Astrocyte of the spinal cord (primary cell): Measurements from ENCODE around the gene CDCA5.
A peak's percentile ranks its signal among the peaks of the same experiment; 100 is the strongest.

ENCODE experiments used
- DNase-seq: peaks from one replicate; pipeline ENCODE4 v3.0.0; 2011; ENCODE audit warnings: low read depth, low spot score
- H3K4me3 ChIP-seq: 2 replicates; pipeline ENCODE4 v1.5.1; 2011; ENCODE audit warnings: low read depth, mild to moderate bottlenecking, low read length, moderate library complexity
- CTCF ChIP-seq: IDR thresholded peaks from 2 replicates; pipeline ENCODE4 v1.5.1; 2012; ENCODE audit warnings: low read depth, mild to moderate bottlenecking, low read length, inconsistent platforms
- in situ Hi-C: cut with HindIII; loops from 2 replicates; pipeline ENCODE4 v1.10.0; 2017; ENCODE audit warnings: low sequenced_read_pairs

Gene CDCA5

GRCh38 chr11:65113839-65114238, 30.0 kb upstream of the CDCA5 start:
- DNase-seq = no peak
- in situ Hi-C loops = no loop called here
- no peak for TF ChIP-seq CTCF
- H3K4me3 ChIP-seq = no peak overlapping the region

DNA sequence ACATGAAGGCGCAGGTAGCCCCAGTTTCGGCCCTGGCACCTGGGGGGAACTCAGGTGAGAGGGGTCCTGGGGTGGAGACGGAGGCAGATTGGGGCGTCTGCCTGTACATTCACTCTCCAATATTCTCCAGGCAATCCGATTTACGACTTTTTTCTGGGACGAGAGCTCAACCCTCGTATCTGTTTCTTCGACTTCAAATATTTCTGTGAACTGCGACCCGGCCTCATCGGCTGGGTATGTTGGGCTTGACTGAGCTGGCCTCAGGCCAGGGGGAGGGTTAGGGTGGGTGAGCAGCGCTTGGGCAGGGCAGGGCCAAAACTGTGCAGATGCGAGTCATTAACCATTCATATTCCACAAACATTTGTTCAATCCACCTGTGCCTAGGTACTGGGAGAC, 29.5 kb upstream of the CDCA5 start:
- H3K4me3 ChIP-seq = peak overlapping the region; percentile 54
- TF ChIP-seq CTCF = no peak
- in situ Hi-C loops = no loop called here
- DNase-seq = no peak

DNA sequence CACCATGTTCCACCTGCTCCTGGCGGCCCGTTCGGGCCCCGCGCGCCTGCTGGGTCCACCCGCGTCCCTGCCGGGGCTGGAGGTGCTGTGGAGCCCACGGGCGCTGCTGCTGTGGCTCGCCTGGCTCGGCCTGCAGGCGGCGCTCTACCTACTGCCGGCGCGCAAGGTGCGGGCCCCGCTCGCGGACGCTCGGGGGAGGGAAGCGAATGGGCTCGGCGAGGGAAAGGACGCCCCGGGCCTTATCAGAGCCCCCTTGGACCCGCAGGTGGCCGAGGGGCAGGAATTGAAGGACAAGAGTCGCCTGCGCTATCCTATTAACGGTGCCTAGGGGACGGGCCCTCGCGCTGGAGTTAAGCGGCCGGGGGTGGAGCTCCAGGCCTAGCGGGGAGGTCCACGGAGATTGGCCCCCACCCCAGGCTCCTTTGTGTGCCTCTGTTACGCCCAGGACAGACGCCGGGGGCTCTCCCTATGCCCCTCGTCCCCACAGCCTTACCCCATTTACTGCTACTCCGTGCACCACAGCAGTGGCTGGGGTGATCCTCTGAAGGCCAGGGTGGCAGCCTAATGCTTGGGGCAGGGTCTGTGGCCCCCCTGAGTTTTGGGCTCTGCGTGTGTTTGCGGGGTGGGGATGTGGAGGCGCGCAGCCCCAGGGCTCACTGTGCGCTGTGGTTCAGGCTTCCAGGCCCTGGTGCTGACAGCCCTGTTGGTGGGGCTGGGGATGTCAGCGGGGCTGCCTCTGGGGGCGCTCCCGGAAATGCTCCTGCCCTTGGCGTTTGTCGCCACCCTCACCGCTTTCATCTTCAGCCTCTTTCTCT, 28.9 kb upstream of the CDCA5 start:
- in situ Hi-C loops = no loop called here
- H3K4me3 ChIP-seq = peak overlapping the region; percentile 54
- peak; percentile 74 for TF ChIP-seq CTCF
- peak; percentile 33 for DNase-seq

- in situ Hi-C loops = no loop called here
- TF ChIP-seq CTCF = no peak
- H3K4me3 ChIP-seq = peak within 1 kb of the TSS; percentile 54
- DNase-seq = peak; percentile 93
Observed at GRCh38 chr11:65111744-65112545, 28.1 kb upstream of the CDCA5 start, which contains the start of gene TM7SF2. Gene TM7SF2 (plus strand): TSS chr11:65111872. CDS start chr11:65112016, 144 bp downstream.

DNA sequence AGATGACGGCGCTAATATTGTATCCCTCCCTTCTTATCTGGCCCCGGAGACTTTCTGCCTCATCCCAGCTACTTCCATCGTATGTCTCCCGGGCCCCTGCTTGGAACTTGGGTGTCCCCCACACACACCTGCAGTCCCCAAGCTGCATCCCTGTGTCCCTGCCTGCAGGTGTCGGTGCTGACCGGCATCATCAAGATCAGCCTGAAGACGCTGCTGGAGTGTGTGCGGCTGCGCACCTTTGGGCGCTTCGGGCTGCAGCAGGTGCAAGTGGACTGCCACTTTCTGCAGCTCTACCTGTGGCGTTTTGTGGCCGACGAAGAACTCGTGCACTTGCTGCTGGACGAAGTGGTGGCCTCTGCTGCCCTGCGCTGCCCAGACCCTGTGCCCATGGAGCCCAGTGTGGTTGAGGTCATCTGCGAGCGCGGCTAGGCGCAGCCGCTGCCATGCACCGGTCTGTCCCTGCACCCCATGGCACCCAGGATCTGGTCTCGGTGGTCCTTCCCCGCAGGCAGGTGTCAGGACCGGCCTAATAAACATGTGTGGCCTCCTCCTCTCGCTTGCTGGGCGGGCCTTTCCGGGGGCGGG, 27.4 kb upstream of the CDCA5 start:
- in situ Hi-C loops = no loop called here
- H3K4me3 ChIP-seq = no peak overlapping the region
- no peak for TF ChIP-seq CTCF
- no peak for DNase-seq

DNA sequence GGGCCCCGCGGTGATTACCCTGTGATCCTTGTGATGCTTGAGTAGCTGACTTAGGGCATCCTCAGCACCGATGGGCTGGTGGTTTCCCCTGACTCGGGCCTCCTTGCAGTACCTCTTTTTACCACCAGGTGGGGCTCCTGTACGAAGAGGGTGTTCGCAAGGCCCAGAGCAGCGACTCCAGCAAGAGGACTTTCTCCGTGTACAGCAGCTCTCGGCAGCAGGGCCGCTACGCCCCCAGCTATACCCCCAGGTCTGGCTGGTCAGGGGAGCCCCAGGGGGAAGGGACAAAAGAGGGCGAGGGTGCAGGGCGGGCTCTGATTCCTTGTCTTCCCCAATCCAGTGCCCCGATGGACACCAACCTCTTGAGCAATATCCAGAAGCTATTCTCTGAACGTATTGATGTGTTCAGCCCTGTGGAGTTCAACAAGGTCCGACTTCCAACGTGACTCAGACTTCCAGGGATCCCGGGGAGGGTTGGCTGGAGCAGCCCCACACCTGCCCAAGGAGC, 26.6 kb upstream of the CDCA5 start:
- H3K4me3 ChIP-seq = no peak overlapping the region
- peak; percentile 78 for DNase-seq
- TF ChIP-seq CTCF = peak; percentile 98
- in situ Hi-C loops = no loop called here
